Measurements from ENCODE around the gene RAB26. TPM values are rescaled to one million over a fixed set of nuclear protein-coding genes. Genes with fewer than 3 reads are reported as not detected.

RAB26 gene
- total and polyA plus RNA-seq, 2 of the 13 experiments (the other 11 are each of a cell fraction or from before 2014, with no cell fraction given), result 0.86 to 3.6 TPM

GRCh38 chr16:2152695-2153506, 4.5 kb downstream of the RAB26 start (continued):
- TF ChIP-seq, protein P1, sequence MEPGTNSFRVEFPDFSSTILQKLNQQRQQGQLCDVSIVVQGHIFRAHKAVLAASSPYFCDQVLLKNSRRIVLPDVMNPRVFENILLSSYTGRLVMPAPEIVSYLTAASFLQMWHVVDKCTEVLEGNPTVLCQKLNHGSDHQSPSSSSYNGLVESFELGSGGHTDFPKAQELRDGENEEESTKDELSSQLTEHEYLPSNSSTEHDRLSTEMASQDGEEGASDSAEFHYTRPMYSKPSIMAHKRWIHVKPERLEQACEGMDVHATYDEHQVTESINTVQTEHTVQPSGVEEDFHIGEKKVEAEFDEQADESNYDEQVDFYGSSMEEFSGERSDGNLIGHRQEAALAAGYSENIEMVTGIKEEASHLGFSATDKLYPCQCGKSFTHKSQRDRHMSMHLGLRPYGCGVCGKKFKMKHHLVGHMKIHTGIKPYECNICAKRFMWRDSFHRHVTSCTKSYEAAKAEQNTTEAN (CRISPR knock-in tag; conservative IDR thresholded peaks at IDR 0.05), result no peak
- TF ChIP-seq ONECUT2 (CRISPR knock-in tag; IDR thresholded peaks at IDR 0.05) (no peak), POLR2AphosphoS5 (IDR thresholded peaks at IDR 0.05; ENCODE audit: low read depth, low read length) (peak; percentile 55; the same call in 1 of the 2 replicates), ZNF619 (CRISPR knock-in tag; IDR thresholded peaks at IDR 0.05) (no peak; the same call in 1 of the 2 replicates), SRY (CRISPR knock-in tag; IDR thresholded peaks at IDR 0.05) (no peak), ZNF484 (CRISPR knock-in tag; IDR thresholded peaks at IDR 0.05; ENCODE audit: borderline replicate concordance, low read depth) (no peak), ZNF136 (CRISPR knock-in tag; IDR thresholded peaks at IDR 0.05; ENCODE audit: low read depth) (peak; percentile 4; the same call in 1 of the 2 replicates), ZNF562 (CRISPR knock-in tag; IDR thresholded peaks at IDR 0.05; ENCODE audit: borderline replicate concordance) (no peak), ZNF710 (CRISPR knock-in tag; IDR thresholded peaks at IDR 0.05; ENCODE audit: borderline replicate concordance) (peak; percentile 32; the same call in 1 of the 2 replicates), ZNF557 (CRISPR knock-in tag; IDR thresholded peaks at IDR 0.05) (no peak), ZNF343 (CRISPR knock-in tag; IDR thresholded peaks at IDR 0.05) (no peak), HIC2 (CRISPR knock-in tag; IDR thresholded peaks at IDR 0.05; ENCODE audit: low read depth) (peak; percentile 59), ZNF550 (CRISPR knock-in tag; IDR thresholded peaks at IDR 0.05; ENCODE audit: borderline replicate concordance) (no peak), KLF13 (CRISPR knock-in tag; IDR thresholded peaks at IDR 0.05) (0 out of 2 replicates have a peak, but pooled peaks have one; percentile 28), HOXA5 (CRISPR knock-in tag; IDR thresholded peaks at IDR 0.05) (no peak), GTF2F1 (IDR thresholded peaks at IDR 0.05; ENCODE audit: low read length) (no peak), REPIN1 (CRISPR knock-in tag; IDR thresholded peaks at IDR 0.05; ENCODE audit: borderline replicate concordance, low read depth) (no peak; the same call in 1 of the 2 replicates), ZNF326 (CRISPR knock-in tag; IDR thresholded peaks at IDR 0.05; ENCODE audit: borderline replicate concordance) (0 out of 2 replicates have a peak, but pooled peaks have one; percentile 24), SMAD9 (CRISPR knock-in tag; IDR thresholded peaks at IDR 0.05) (no peak), ZNF556 (CRISPR knock-in tag; IDR thresholded peaks at IDR 0.05; ENCODE audit: borderline replicate concordance) (peak; percentile 41; the same call in 1 of the 2 replicates), BRCA1 (CRISPR knock-in tag; IDR thresholded peaks at IDR 0.05) (no peak)
- TF ChIP-seq, protein P2, sequence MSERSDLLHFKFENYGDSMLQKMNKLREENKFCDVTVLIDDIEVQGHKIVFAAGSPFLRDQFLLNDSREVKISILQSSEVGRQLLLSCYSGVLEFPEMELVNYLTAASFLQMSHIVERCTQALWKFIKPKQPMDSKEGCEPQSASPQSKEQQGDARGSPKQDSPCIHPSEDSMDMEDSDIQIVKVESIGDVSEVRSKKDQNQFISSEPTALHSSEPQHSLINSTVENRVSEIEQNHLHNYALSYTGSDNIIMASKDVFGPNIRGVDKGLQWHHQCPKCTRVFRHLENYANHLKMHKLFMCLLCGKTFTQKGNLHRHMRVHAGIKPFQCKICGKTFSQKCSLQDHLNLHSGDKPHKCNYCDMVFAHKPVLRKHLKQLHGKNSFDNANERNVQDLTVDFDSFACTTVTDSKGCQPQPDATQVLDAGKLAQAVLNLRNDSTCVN (CRISPR knock-in tag; IDR thresholded peaks at IDR 0.05; ENCODE audit: borderline replicate concordance), result 0 out of 2 replicates have a peak, but pooled peaks have one; percentile 24
